H9 (cell line): ENCODE results near the gene KIAA0930. TPM values are rescaled to one million over a fixed set of nuclear protein-coding genes. Genes with fewer than 3 reads are reported as not detected.

ENCODE experiments used
- DNase-seq: peaks from one replicate; pipeline ENCODE4 v3.0.0-alpha.2; 2017
- H2AFZ ChIP-seq: one replicate; pipeline ENCODE4 v1.6.1; 2013; ENCODE audit warnings: mild to moderate bottlenecking, low read length, control low read depth, moderate library complexity
- H2AK5ac ChIP-seq: 2 replicates; pipeline ENCODE4 v1.6.1; 2013; ENCODE audit warnings: low read length, control low read depth, mixed read lengths; ENCODE audit not compliant: insufficient read length
- H2BK120ac ChIP-seq: one replicate; pipeline ENCODE4 v1.6.1; 2013; ENCODE audit warnings: low read depth, mild to moderate bottlenecking, low read length, control low read depth, inconsistent platforms; ENCODE audit not compliant: poor library complexity, severe bottlenecking
- H2BK12ac ChIP-seq: 2 replicates; pipeline ENCODE4 v1.6.1; 2013; ENCODE audit warnings: low read length, control low read depth, mixed read lengths, low read depth; ENCODE audit not compliant: insufficient read length
- H2BK15ac ChIP-seq: 2 replicates; pipeline ENCODE4 v1.6.1; 2013; ENCODE audit warnings: low read depth, low read length, control low read depth
- H2BK20ac ChIP-seq: one replicate; pipeline ENCODE4 v1.6.1; 2013; ENCODE audit warnings: low read depth, mild to moderate bottlenecking, low read length, control low read depth, inconsistent platforms; ENCODE audit not compliant: poor library complexity, severe bottlenecking
- H2BK5ac ChIP-seq: 2 replicates; pipeline ENCODE4 v1.6.1; 2013; ENCODE audit warnings: low read length, control low read depth, mixed read lengths; ENCODE audit not compliant: insufficient read length
- H3K14ac ChIP-seq: 2 replicates; pipeline ENCODE4 v1.6.1; 2013; ENCODE audit warnings: low read length, control low read depth; ENCODE audit not compliant: insufficient read depth
- H3K18ac ChIP-seq: 2 replicates; pipeline ENCODE4 v1.6.1; 2013; ENCODE audit warnings: low read depth, mild to moderate bottlenecking, mixed read lengths, low read length, control low read depth; ENCODE audit not compliant: insufficient read length
- H3K23ac ChIP-seq: 2 replicates; pipeline ENCODE4 v1.6.1; 2013; ENCODE audit warnings: low read length, control low read depth, mixed read lengths, low read depth; ENCODE audit not compliant: insufficient read length
- H3K23me2 ChIP-seq: 2 replicates; pipeline ENCODE4 v1.6.1; 2013; ENCODE audit warnings: low read depth, mild to moderate bottlenecking, mixed read lengths, low read length, control low read depth; ENCODE audit not compliant: insufficient read length, poor library complexity, severe bottlenecking
- H3K27ac ChIP-seq: 2 replicates; pipeline ENCODE4 v1.5.1; 2013; ENCODE audit warnings: low read length, control low read depth, mixed read lengths, low read depth; ENCODE audit not compliant: insufficient read length
- H3K27me3 ChIP-seq: 2 replicates; pipeline ENCODE4 v1.6.1; 2013; ENCODE audit warnings: low read length, control low read depth, inconsistent platforms; ENCODE audit not compliant: insufficient read depth
- H3K4ac ChIP-seq: 2 replicates; pipeline ENCODE4 v1.6.1; 2013; ENCODE audit warnings: low read depth, mild to moderate bottlenecking, control low read depth, inconsistent platforms, low read length, moderate library complexity
- H3K4me1 ChIP-seq: 2 replicates; pipeline ENCODE4 v1.6.1; 2013; ENCODE audit warnings: low read length, control low read depth, inconsistent platforms; ENCODE audit not compliant: insufficient read depth
- H3K4me2 ChIP-seq: 2 replicates; pipeline ENCODE4 v1.6.1; 2013; ENCODE audit warnings: low read length, control low read depth, mixed read lengths; ENCODE audit not compliant: insufficient read length, insufficient read depth
- H3K56ac ChIP-seq: 2 replicates; pipeline ENCODE4 v1.6.1; 2013; ENCODE audit warnings: low read depth, mild to moderate bottlenecking, mixed read lengths, low read length, control low read depth; ENCODE audit not compliant: insufficient read length
- H3K79me1 ChIP-seq: 2 replicates; pipeline ENCODE4 v1.6.1; 2013; ENCODE audit warnings: low read depth, mild to moderate bottlenecking, moderate library complexity, low read length, control low read depth, inconsistent platforms; ENCODE audit not compliant: insufficient read depth, poor library complexity, severe bottlenecking
- H3K79me2 ChIP-seq: 2 replicates; pipeline ENCODE4 v1.6.1; 2013; ENCODE audit warnings: low read length, control low read depth, inconsistent platforms; ENCODE audit not compliant: insufficient read depth
- H3K9ac ChIP-seq: 2 replicates; pipeline ENCODE4 v1.6.1; 2013; ENCODE audit warnings: low read length, control low read depth, mixed read lengths; ENCODE audit not compliant: insufficient read length; ENCODE audit errors: extremely low read depth
- H3K9me3 ChIP-seq: one replicate; pipeline ENCODE4 v1.6.1; 2013; ENCODE audit warnings: low read depth, low read length, inconsistent platforms; ENCODE audit not compliant: control insufficient read depth
- H3T11ph ChIP-seq: one replicate; pipeline ENCODE4 v1.6.1; 2013; ENCODE audit warnings: mild to moderate bottlenecking, low read length, control low read depth, inconsistent platforms
- H4K20me1 ChIP-seq: one replicate; pipeline ENCODE4 v1.6.1; 2013; ENCODE audit not compliant: control insufficient read depth, insufficient read length, insufficient read depth
- H4K5ac ChIP-seq: 2 replicates; pipeline ENCODE4 v1.6.1; 2013; ENCODE audit warnings: low read depth, mild to moderate bottlenecking, mixed read lengths, low read length, control low read depth; ENCODE audit not compliant: insufficient read length
- H4K8ac ChIP-seq: replicated peaks from 2 replicates; pipeline ENCODE4 v1.6.1; 2013; ENCODE audit warnings: low read length, control low read depth, mixed read lengths, low read depth; ENCODE audit not compliant: insufficient read length
- H4K91ac ChIP-seq: 2 replicates; pipeline ENCODE4 v1.6.1; 2013; ENCODE audit warnings: low read depth, mild to moderate bottlenecking, moderate library complexity, mixed read lengths, low read length, control low read depth; ENCODE audit not compliant: insufficient read length
- H3K27ac Mint-ChIP-seq, 3 experiments: 2 replicates in 2 of 3; 3 replicates in 1 of 3; pipeline ENCODE4 v1.8.0; 2020 to 2021; ENCODE audit warnings: mixed read lengths in 3 of 3, mild to moderate bottlenecking in 1 of 3, moderate library complexity in 1 of 3
- H3K27me3 Mint-ChIP-seq: 2 replicates; pipeline ENCODE4 v1.8.0; 2021; ENCODE audit warnings: low read depth, mild to moderate bottlenecking, moderate library complexity, mixed read lengths
- H3K36me3 Mint-ChIP-seq, 3 experiments: 2 replicates in 2 of 3; 3 replicates in 1 of 3; pipeline ENCODE4 v1.8.0; 2020 to 2021; ENCODE audit warnings: low read depth in 3 of 3, mixed read lengths in 3 of 3; ENCODE audit not compliant: insufficient read depth in 1 of 3
- H3K4me1 Mint-ChIP-seq, 2 experiments: 2 replicates each; pipeline ENCODE4 v1.8.0; 2020; ENCODE audit warnings: mixed read lengths in 2 of 2
- H3K4me3 Mint-ChIP-seq, 2 experiments: 2 replicates in 1 of 2; 3 replicates in 1 of 2; pipeline ENCODE4 v1.8.0; 2020 to 2021; ENCODE audit warnings: mild to moderate bottlenecking in 2 of 2, mixed read lengths in 2 of 2, moderate library complexity in 1 of 2
- H3K9me3 Mint-ChIP-seq, 2 experiments: 2 replicates in 1 of 2; 3 replicates in 1 of 2; pipeline ENCODE4 v1.8.0; 2020; ENCODE audit warnings: mild to moderate bottlenecking in 2 of 2, mixed read lengths in 2 of 2, moderate library complexity in 1 of 2
- CTCF ChIP-seq: fragments of 200-600 bp; sonication (generic); conservative IDR thresholded peaks from 3 replicates; pipeline ENCODE4 v1.8.0; 2021; ENCODE audit warnings: antibody characterized with exemption, mild to moderate bottlenecking
- WGBS: extraction: QIAGEN DNeasy Blood & Tissue Kit; methylation state at CpG from one replicate; pipeline ENCODE4 v1.1.7; 2013; ENCODE audit warnings: missing lambda C conversion rate, low lambda C conversion rate, mixed read lengths; ENCODE audit not compliant: insufficient read length; ENCODE audit errors: extremely low coverage; 5-methylcytosine and 5-hydroxymethylcytosine counted together
- total RNA-seq: library from RNA; stranded (reverse); gene quantifications from 2 replicates; pipeline ENCODE4 v1.2.1, GENCODE V29; 2021

Gene KIAA0930
- total RNA-seq, 1 experiment from 2014 or later, result 46.2 TPM

GRCh38 chr22:45166932-45167331 lies 73.8 kb downstream of the KIAA0930 start:
- Histone ChIP-seq H3K4me2 (no peak overlapping the region), H3K23me2 (peaks cover 15% of the 10 kb centered on the region), H3K4ac (no peak overlapping the region), H2BK20ac (no peak overlapping the region), H3T11ph (no peak overlapping the region), H3K4me1 (no peaks in the 10 kb centered on the region; the same call in none of the 2 replicates), H3K9ac (no peak overlapping the region), H3K18ac (no peak overlapping the region), H2BK120ac (no peak overlapping the region), H2AK5ac (no peak overlapping the region), H4K8ac (no peak overlapping the region), H4K91ac (no peak overlapping the region), H3K27ac (no peak overlapping the region), H3K9me3 (no peaks in the 10 kb centered on the region), H3K14ac (no peak overlapping the region), H3K56ac (no peak overlapping the region), H4K5ac (no peak overlapping the region), H3K23ac (no peak overlapping the region), H4K20me1 (no peaks in the 10 kb centered on the region), H2BK12ac (no peak overlapping the region), H3K79me2 (peaks cover 17% of the 10 kb centered on the region), H2BK5ac (no peak overlapping the region), H3K79me1 (peaks cover 9% of the 10 kb centered on the region), H2BK15ac (no peak overlapping the region), H3K27me3 (no peaks in the 10 kb centered on the region), H2AFZ (no peak overlapping the region)
- no peak for TF ChIP-seq CTCF
- H3K27ac Mint-ChIP-seq, result peak overlapping the region in 1 of 3 experiments; percentile 30; a peak in 1 of 7 replicates
- H3K27me3 Mint-ChIP-seq, result no peaks in the 10 kb centered on the region
- peaks cover 32 to 50% (median 49%) of the 10 kb centered on the region in 3 experiments for H3K36me3 Mint-ChIP-seq
- no peak overlapping the region for H3K4me3 Mint-ChIP-seq
- H3K4me1 Mint-ChIP-seq, result peaks cover 14 to 25% of the 10 kb centered on the region in 2 experiments
- no peak for DNase-seq
- H3K9me3 Mint-ChIP-seq, result no peaks in the 10 kb centered on the region
- WGBS, result no CpG with 5 or more reads among the region's 5 CpGs
